HG02798 (cell line): ENCODE data around the gene LIN7A.

Experiments used
- ATAC-seq: cut with Tn5 transposase; IDR thresholded peaks from one replicate; pipeline ENCODE4 v1.9.1; 2021; ENCODE audit warnings: mild to moderate bottlenecking; ENCODE audit not compliant: unreplicated experiment, poor library complexity

Gene LIN7A

DNA sequence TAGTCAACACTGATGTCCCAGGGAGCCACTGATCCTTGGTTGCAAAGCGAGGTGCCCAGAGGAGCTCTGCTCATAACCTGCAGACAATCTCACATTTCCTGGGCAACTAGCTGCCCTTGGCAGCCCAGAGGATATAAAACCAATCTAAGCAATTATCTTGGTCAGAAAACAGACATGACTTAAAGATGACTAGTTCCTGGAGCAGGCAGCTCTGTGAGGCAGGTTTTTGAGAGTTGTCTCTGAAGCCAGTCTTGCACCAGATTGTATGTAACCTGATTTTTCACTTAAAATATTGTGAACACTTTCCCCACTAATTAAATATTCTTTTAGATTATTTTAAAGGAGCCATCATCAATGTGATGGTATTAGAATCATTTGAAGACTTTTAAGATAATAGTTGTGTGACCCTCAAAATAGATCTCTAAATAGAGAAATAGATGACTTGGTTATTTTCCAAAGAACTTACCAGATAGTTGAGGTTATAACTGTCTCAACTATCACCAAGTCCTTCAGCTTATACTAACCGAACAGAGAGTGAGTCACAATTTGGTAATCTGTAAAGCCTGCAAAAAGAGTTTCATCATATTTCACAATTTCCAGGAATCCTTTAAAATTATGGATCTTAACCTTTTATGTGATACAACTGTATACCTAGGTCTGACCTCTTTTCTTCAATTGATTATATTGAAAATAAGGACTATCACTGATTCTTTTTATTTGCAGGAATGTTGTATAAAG is 75.9 kb downstream of the LIN7A start:
- ATAC-seq: no peak

DNA sequence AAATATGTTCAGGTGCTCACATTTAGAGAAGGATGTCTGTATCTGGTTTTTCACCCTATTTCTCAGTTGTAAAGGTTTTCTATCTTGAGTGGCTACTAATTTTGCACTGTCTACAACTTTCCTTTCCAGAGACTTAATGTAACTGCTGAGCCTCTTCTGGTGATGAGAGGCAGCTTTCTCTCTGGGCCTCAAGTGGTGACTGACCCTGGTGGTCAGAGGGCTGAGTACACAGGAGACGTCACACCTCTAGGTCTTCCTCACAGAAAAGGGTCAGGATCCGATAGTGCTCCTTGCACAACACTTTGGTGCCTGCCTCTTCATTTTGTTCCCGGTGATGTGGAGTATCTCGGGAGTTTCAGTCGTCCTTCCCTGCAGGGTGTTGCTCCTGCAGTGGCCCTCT is 76.8 kb downstream of the LIN7A start:
- no peak for ATAC-seq

DNA sequence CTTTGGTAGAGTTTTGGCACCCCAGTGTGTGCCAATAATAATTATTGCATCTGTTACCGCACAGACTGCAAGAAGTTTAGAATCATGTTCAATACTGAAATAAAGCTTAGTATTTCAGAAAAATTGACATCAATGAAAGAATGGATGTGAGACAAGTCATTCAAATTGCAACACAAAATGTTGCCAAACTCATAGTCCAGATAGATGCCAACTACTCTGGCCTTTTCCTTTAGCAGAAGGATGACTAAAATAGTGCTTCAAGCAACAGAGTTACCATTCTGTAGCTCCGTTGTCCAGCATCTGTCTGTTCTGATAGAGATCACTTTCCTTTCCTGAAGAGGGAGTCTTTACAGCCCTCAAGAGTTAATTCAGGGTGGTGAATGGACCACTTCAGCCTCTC is 77.5 kb downstream of the LIN7A start:
- ATAC-seq: no peak

DNA sequence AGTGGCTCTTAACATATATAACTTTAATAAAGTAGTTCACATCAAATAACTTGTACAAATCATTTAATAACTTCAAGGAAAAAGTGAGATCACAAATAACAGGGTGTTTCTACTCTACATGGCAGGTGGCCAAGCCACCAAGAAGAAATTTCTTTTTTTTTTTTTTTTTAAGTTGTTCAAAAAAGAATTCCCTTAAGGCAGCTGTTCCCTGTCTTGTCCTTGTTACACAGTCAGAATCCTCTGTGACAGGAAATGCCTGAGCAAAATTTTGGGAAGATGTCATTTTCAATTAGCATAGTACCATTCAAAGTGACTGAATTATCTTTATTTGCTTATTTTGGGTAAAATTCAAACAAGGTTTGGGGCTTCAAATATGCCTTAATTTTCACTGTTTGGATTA is 79.4 kb downstream of the LIN7A start:
- ATAC-seq: no peak

DNA sequence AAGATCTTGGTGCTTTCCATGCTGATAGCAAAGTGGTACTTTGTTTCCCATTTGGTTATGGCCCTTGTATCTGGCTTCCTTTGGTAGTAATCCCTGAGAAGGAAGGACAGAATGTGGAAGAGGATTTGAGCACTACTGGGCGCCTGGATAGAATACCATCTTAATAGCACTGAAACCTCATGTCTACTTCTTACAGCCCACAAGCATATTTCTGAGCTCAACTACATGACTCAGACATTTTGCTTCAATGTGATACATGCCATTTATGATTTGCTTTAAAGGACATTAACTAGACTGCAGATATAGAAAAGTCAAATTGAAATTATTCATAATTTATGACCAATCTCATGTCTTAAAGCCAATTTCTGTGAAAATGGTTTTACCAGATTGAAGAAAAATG is 80.4 kb downstream of the LIN7A start:
- no peak for ATAC-seq

DNA sequence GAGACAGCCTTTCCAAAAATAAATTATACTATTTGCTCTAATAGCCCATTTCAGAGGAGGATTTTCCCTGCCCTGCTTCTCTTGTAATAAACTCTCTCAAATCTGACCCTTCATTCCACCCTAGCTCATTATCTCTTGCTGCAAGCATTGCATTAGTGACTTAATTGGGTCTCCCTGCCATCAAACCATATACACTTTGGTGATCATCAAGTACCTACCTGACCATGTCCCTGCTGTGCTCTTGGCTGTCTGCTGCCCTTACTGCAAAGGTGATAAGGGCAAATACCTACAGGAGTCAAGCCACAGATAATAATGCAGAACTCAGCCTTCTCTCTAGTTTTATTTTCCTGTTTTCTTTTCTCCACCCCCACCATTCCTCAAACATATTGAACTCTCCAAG is 88.4 kb downstream of the LIN7A start:
- ATAC-seq: no peak

DNA sequence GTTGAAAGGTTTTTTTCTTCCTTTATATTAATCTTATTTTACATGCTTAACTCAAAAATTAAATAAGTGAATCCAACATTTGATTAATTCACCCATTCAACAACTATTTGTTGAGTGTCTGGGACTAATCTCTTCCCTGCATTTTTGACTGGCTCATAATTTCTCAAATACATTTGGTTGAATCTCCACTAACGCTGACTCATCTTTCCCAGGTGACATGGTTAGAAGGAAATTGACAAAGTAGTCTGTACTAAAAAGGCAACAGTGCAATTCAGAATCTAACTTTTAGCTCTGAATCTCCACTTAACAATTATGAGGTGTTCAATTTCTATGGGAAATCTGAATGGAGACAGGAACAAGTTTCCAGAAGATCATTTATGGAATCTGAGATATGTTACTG is 88.9 kb downstream of the LIN7A start:
- ATAC-seq: no peak

DNA sequence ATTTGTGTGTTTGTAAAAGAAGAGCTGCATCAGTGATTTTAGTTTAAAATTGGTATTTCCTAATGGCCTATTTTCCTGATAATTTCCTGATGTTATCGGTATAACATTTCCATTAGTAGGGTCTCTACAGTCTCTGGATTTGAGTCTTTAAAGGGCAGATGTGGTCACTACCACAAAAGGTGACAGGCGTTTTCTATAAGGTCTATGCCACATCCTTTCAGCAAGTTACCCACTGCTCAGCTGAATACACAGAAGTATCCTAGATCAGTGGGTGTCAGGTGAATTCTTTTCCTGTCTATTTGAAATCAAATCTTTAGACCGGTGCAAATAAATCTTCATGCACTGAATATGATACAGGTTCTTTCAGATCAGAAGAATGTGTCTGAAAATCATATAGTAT is 90.2 kb downstream of the LIN7A start:
- ATAC-seq: no peak

DNA sequence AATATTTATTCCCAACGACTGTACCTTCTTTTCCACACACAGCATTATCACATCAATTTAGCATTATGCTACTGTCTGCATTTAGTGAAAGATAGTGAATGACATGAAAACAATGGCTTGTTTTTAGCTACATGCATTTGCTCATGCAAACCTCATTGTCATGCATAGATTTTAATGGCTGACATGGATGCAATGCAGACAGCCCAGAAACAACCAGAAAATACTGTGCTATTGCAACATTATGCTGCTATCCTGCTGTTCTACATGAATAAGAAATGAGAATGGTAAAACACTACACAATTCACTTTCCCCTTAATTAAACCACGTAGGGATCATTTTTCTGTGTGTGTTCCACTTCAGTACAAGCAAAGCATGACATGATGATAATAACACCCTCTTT is 90.8 kb downstream of the LIN7A start:
- no peak for ATAC-seq

DNA sequence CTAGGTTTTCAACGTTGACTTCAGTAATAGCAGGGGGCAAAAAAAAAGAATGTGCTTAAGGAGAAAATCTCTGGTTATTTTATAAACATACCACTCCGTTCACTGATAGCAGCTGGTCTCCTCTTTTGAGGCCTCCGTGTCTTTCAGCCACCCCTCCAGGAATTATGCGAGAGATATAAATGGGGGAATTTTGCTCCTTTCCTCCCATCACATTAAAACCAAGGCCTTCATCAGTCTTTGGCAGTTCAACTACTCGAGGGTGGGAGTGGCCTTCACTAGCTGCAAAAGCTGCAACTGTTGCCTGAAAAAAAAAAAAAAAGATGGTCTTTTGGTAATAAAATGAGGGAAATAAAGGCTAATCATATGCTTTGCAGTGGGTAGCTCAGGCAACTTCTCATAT is 92.1 kb downstream of the LIN7A start:
- no peak for ATAC-seq

- no peak for ATAC-seq
Measured at GRCh38 chr12:80843969-80844368, 93.8 kb downstream of the LIN7A start.

DNA sequence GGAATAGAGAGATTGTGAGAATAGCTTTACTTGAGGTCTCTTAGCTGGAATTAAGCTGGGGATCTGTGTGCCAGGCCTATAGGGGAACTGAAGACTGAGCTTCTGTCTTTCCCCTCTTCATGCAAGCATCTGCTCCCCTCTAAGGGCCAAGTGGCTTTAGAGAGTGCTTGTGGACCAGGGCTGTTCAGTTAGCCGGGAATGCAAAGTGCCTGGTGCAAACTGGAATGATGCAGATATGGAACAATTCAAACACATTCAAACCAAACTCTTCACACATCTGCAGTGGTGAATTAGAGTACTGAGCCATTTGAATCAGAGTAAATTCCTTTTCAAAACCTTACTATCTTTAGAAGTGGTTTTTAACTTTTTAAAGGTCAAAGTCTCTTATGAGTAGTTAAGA is 99.0 kb downstream of the LIN7A start:
- peak; percentile 62 for ATAC-seq

GRCh38 chr12:80838024-80838658 is 99.6 kb downstream of the LIN7A start:
- peak; percentile 24 for ATAC-seq

GRCh38 chr12:80837342-80837978 is 100.3 kb downstream of the LIN7A start:
- ATAC-seq: peak; percentile 51

DNA sequence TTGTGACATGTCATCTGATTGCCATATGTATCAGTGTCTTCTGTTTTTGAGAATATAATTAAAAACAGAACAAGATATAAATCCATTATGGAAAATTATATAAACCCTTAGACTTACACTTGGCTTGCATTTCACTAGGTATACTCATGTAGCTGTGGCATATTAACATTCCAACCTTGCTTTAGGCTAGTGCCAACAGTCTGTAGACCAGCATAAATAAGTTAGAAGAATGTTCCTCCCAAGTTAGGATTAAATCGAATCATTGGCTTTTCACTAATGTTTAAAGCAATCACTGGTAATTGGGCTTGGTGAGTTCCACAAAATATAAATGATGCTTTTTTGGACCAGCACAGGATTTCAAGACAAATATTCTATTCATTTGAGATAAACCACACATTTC is 103.0 kb downstream of the LIN7A start:
- ATAC-seq: no peak

DNA sequence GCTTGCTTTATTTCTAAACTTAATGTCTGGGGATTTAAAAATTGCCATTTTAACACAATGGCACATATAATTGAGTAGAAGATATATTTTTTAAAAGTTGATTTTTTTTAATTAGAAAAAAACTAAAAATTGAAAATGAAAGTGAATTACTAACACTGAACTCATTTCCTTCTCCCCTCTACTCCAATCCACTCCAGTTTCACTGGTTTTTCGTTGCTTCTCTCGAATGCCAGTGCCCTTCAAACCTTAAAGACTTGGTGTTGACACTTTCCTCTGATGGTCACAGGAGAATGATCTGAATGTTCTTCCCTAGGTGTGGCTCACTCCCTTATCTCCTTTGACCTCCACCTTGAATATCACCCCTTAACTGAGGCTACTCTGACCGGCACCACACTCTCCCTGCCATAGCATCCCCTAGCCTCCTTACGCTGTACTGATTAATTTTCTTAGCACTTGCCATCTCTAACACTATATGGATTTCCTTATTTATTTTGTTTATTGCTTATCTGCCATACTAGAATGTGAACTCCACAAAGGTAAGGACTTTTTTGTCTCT is 107.1 kb downstream of the LIN7A start:
- ATAC-seq: peak; percentile 36

DNA sequence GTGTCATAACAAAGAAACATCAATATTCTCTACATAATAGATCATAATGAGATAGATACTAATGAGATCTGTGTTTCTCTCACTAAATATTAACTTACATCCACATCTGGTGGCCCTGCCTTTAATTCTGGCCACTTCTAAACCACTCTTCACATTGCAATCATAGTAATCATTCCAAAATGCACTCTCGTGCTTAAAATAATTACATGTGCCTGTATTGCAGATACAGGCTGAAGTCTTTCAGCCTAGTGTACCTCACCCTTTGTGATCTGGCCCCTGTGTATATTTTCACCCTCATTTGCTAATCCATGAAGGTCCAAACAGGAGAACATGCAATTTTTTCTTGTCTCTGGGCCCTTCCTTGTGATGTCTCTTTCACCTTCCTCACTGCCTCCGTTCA is 108.0 kb downstream of the LIN7A start:
- ATAC-seq: no peak

DNA sequence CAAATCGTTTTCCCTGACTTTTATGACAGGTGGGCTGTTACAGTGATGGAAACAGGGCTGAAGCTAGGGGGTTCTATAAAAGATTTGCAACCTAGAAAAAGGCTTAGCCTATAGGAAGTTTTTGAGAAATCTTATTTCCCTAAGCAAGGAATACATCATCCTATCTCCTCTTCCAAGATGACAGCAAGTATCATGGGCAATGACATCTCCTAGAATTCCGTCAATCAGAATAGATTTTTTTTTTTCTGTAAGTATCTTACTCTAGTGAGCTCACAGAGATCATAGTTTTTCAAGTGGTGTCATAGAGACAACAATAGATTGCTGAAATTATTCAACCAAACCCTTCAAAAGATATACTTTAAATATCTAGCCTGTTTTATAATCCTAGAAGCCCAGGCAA is 112.2 kb downstream of the LIN7A start:
- no peak for ATAC-seq

DNA sequence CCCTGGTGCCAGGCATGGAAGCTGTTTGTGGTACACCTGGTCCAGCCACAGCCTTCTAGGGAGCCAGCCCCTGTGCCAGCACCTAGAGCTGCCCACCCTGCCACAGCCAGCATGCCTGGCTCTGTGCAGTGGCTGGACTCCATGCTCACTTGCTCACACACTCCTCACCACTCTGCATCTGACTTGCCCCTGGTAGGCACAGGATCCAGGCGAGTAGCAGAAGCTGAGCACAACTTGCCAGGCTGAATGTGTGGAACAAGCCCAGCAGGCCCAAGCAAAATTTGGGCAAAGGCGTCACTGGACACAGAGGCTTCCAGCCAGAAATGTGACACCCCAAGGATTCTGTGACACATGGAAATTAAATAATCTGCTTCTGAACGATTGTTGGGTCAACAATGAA is 114.3 kb downstream of the LIN7A start:
- no peak for ATAC-seq

DNA sequence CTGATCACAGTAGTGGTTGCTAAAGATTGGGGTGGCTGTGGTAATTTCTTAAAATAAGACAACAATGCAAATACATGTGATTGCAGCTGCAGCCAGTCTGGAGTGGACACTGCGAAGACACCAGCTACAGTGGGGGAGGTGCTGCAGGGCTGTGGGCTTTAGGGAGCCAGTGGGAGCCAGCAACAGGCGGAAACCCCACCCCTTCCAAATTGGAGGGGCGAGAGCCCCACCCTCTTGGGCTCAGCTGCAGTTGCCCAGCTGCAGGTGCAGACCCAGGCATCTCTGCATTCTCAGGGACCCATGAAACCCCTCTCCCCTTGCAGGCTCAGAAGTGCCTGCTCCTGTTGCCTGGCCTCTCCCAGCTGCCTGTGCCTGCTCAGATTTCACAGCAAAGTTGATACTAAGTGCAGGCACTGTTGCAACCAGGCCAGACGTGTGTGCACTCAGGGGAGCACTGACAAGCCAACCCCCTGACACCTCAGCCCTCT is 116.2 kb downstream of the LIN7A start:
- peak; percentile 73 for ATAC-seq

- ATAC-seq: no peak
Measured at GRCh38 chr12:80818878-80819277, 118.9 kb downstream of the LIN7A start.
